Measurements from ENCODE around the gene CLIC6.
A peak's percentile ranks its signal among the peaks of the same experiment; 100 is the strongest.

CLIC6 gene

DNA sequence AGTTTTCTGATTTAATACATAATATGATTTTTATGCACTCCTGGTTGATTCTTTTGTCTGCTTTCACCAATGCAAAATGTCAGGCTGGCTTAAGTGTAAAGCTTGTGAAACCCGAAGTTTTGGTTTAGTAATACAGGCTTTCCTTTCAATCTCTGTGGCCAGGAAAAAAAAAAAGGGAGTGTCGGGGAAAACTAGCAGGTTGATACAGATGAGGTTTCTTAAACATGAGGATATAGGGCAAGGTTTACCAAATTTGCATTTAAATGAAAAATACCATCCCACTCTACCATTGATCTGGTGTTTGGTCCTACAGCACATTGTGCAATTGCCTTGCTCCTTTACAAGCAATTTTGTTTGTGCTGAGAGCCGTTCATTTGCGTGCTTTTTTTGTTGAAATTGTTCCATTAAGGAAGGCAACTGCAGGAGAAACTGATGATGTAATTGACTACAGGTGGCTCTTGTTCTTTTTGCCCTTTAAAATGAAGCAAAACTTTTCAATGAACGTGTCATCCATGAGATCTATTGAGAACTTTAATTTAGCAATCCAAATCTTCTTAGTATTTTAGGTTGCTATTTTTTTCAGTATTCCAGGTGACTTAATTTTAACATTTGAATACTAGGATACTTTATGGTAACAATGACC lies 22.7 kb downstream of the CLIC6 start:
- TF ChIP-seq, protein P1, sequence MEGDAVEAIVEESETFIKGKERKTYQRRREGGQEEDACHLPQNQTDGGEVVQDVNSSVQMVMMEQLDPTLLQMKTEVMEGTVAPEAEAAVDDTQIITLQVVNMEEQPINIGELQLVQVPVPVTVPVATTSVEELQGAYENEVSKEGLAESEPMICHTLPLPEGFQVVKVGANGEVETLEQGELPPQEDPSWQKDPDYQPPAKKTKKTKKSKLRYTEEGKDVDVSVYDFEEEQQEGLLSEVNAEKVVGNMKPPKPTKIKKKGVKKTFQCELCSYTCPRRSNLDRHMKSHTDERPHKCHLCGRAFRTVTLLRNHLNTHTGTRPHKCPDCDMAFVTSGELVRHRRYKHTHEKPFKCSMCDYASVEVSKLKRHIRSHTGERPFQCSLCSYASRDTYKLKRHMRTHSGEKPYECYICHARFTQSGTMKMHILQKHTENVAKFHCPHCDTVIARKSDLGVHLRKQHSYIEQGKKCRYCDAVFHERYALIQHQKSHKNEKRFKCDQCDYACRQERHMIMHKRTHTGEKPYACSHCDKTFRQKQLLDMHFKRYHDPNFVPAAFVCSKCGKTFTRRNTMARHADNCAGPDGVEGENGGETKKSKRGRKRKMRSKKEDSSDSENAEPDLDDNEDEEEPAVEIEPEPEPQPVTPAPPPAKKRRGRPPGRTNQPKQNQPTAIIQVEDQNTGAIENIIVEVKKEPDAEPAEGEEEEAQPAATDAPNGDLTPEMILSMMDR (IDR thresholded peaks at IDR 0.05): no peak
- Mint-ChIP-seq H3K9me3 (peaks cover 16% of the 10 kb centered on the region), H3K27ac (no peak overlapping the region), H3K36me3 (ENCODE audit: low read depth) (peaks cover 4% of the 10 kb centered on the region), H3K4me3 (no peak overlapping the region), H3K4me1 (peaks cover 34% of the 10 kb centered on the region), H3K27me3 (ENCODE audit: low read depth, poor library complexity) (peaks cover 5% of the 10 kb centered on the region)
- DNase-seq: no peak

DNA sequence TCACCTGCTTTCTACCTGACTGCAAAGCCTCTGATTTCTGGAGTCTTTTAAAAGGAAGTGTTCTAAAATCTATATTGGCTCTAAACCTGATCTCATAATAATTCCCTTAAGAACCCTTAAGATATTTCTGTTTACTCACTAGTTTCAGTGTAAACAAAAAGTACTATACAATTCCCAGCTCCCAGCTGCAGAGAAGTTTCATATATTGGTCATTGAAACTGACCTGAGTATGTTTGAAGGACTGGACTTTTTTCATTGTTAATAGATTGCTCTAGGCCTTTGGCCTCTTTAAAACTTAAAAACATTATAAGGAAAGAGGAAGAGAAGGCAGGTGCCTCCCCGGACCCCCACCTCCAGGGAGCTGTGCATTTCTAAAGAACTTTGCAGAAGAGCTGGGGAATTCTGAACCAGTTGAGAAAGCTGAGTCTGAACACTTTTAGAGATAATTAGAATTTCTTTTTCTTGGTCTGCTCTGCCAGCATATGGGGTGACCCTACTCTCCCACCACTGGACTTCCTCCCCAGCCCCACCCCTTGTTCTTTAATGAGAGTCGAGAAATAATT lies 23.7 kb downstream of the CLIC6 start:
- Mint-ChIP-seq H3K4me3 (no peak overlapping the region), H3K27me3 (ENCODE audit: low read depth, poor library complexity) (peaks cover 5% of the 10 kb centered on the region), H3K36me3 (ENCODE audit: low read depth) (peaks cover 4% of the 10 kb centered on the region), H3K27ac (no peak overlapping the region), H3K4me1 (peaks cover 34% of the 10 kb centered on the region), H3K9me3 (peaks cover 16% of the 10 kb centered on the region)
- TF ChIP-seq, protein P1 (IDR thresholded peaks at IDR 0.05): no peak
- no peak for DNase-seq

DNA sequence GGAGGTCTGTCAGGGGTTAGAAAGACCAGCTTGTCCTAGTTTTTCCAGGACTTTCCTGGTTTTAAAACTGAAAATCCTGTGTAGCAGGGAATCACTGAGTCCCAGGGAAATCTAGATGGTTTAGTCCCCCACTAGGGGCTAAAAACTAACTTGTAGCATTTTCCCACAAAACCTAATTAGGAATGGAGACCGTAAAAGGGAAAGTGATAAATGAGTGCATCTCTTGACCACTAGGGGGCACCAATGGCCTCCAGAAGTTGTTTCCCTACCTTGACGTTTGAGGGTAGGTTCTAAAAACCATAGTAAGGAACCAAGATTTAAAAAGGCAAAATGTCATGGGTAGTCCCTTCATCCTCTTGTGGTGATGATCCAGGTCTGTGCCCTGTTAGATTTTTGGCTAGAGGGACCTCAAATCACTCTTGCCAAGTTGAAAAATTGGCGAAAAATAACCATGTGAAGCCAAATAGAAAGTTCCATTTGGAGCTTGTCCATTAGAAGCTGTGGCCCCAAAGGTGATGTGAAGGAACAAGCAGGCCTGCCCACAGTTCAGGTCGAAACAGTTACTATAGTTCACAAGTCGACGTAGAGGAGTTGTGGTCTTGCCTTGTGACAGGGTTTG lies 24.5 kb downstream of the CLIC6 start:
- peaks cover 4% of the 10 kb centered on the region for H3K36me3 Mint-ChIP-seq (ENCODE audit: low read depth)
- H3K4me1 Mint-ChIP-seq: peaks cover 31% of the 10 kb centered on the region
- peaks cover 16% of the 10 kb centered on the region for H3K9me3 Mint-ChIP-seq
- TF ChIP-seq, protein P1 (IDR thresholded peaks at IDR 0.05): peak; percentile 84
- DNase-seq: peak; percentile 42
- H3K27ac Mint-ChIP-seq: peak overlapping the region; percentile 51
- no peak overlapping the region for H3K4me3 Mint-ChIP-seq
- peaks cover 3% of the 10 kb centered on the region for H3K27me3 Mint-ChIP-seq (ENCODE audit: low read depth, poor library complexity)

DNA sequence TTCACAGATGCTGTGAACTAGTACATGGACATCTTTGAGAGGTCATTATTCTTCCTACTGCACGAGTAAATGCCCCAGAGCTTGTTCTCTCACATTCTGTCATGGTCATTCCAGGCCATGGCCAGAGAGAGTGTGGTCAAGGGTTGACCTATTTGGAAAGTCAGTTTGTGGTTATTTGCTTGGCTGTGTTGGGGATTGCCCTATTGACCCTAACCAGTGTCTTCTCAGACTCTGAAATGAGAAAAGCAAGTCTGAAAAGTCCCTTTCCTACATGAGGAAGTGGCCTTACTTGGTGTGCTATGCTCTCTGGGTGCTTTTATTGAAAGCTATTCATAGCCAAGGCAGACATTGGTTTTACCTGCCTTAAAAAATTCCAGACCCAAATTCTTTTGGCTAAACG lies 26.6 kb downstream of the CLIC6 start:
- no peak overlapping the region for H3K27ac Mint-ChIP-seq

DNA sequence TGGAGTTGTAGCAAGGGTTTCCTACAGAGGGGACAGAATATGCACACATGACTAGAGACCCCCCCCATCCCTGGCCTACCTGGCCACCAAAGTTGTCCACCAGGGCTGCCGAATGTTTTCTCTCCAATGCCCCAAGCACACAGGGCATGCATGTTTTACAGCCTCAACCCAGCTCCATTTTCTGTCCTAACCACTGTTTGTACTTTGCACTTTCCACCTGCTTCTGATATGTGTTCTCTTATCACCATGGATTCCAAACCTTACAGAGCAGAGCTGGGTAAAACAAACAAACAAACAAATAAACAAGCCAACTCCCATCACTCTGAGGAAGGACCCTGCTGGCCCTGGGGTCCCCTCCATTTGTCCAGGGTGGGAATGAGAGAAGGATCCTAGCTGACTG lies 27.3 kb downstream of the CLIC6 start:
- Mint-ChIP-seq H3K27ac (no peak overlapping the region), H3K27me3 (ENCODE audit: low read depth, poor library complexity) (peaks cover 2% of the 10 kb centered on the region), H3K36me3 (ENCODE audit: low read depth) (peaks cover 4% of the 10 kb centered on the region), H3K4me3 (no peak overlapping the region), H3K4me1 (peaks cover 19% of the 10 kb centered on the region), H3K9me3 (peaks cover 20% of the 10 kb centered on the region)
- DNase-seq: no peak
- TF ChIP-seq, protein P1 (IDR thresholded peaks at IDR 0.05): no peak

More for the DNA sequence above, 26.6 kb downstream of the CLIC6 start:
- TF ChIP-seq, protein P1 (IDR thresholded peaks at IDR 0.05): no peak
- peaks cover 16% of the 10 kb centered on the region for H3K9me3 Mint-ChIP-seq
- DNase-seq: no peak
- no peak overlapping the region for H3K4me3 Mint-ChIP-seq
- H3K27me3 Mint-ChIP-seq (ENCODE audit: low read depth, poor library complexity): peaks cover 2% of the 10 kb centered on the region
- H3K4me1 Mint-ChIP-seq: peaks cover 26% of the 10 kb centered on the region
- H3K36me3 Mint-ChIP-seq (ENCODE audit: low read depth): peaks cover 4% of the 10 kb centered on the region

All from nephron progenitor cell (in vitro differentiated cells).